ENCODE data around the gene AK1. TPM values are rescaled to one million over a fixed set of nuclear protein-coding genes. Genes with fewer than 3 reads are reported as not detected.

Gene AK1
- total and polyA plus RNA-seq, 12 donors: 51.9 to 242 (median 91.9) TPM

DNA sequence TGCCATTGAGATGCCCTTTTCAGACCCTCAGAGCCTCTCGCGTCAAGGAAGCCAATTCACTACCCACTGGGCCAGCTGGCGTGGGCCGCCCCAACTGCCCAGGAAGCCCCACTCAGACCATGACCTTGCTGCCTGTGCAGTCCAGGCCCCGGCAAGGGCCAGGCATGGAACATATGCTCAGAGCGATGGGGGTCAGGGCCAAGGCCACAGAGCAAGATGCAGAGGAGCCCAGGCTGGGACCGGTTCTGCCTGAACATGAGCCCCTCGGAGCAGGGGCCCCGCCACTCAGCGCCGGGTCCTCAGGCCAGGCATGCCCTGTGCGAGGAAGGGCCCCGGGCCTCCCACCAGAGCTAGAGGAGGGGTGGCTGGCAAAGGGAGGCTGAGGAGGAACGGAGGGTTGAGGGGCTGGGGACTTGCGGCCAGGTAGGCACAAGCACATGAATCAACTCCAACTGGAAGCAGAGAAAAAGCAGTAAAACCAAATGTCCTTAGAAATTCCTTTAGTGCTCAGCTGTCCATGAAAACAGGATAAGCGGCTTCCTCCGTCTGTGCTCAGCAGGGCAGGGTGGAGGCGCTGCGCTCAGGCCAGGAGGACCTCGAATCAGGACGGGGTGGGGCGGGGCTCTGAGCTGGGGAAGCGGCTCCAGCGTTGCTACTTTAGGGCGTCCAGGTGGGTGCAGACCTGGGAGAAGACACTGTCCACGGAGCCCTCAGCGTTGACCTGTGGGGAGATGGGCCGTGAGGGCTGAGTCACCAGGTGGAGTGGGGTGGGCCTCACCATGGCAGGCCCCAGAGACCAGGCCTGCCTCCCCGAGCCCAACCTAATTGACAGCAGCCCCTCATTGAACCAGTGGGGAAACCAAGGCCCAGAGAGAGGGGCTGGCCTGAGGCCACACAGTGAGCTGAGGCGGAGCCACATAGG is 9.9 kb downstream of the AK1 start:
- intact Hi-C loops (cut with DNase I): no loop called here
- no peaks in the 10 kb centered on the region for H3K27me3 ChIP-seq
- 77 to 84% (median 81%) methylated on average over 20 to 30 of the region's 30 CpGs for WGBS, 4 donors
- H3K4me3 ChIP-seq: no peak overlapping the region
- H3K36me3 ChIP-seq (replicated peaks in 1 of 2): peaks cover 0 to 25% of the 10 kb centered on the region in 2 donors
- H3K27ac ChIP-seq: peak overlapping the region in 1 of 5 donors; percentile 63
- peak in 1 of 7 donors; percentile 7 for DNase-seq
- H3K4me1 ChIP-seq (replicated peaks in 1 of 2): peaks cover 0 to 4% of the 10 kb centered on the region in 2 donors
- H3K9me3 ChIP-seq (replicated peaks in 1 of 3): no peaks in the 10 kb centered on the region
- TF ChIP-seq POLR2A (IDR thresholded peaks at IDR 0.05): no peak
- TF ChIP-seq, protein P1, sequence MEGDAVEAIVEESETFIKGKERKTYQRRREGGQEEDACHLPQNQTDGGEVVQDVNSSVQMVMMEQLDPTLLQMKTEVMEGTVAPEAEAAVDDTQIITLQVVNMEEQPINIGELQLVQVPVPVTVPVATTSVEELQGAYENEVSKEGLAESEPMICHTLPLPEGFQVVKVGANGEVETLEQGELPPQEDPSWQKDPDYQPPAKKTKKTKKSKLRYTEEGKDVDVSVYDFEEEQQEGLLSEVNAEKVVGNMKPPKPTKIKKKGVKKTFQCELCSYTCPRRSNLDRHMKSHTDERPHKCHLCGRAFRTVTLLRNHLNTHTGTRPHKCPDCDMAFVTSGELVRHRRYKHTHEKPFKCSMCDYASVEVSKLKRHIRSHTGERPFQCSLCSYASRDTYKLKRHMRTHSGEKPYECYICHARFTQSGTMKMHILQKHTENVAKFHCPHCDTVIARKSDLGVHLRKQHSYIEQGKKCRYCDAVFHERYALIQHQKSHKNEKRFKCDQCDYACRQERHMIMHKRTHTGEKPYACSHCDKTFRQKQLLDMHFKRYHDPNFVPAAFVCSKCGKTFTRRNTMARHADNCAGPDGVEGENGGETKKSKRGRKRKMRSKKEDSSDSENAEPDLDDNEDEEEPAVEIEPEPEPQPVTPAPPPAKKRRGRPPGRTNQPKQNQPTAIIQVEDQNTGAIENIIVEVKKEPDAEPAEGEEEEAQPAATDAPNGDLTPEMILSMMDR (IDR thresholded peaks at IDR 0.05): no peak

DNA sequence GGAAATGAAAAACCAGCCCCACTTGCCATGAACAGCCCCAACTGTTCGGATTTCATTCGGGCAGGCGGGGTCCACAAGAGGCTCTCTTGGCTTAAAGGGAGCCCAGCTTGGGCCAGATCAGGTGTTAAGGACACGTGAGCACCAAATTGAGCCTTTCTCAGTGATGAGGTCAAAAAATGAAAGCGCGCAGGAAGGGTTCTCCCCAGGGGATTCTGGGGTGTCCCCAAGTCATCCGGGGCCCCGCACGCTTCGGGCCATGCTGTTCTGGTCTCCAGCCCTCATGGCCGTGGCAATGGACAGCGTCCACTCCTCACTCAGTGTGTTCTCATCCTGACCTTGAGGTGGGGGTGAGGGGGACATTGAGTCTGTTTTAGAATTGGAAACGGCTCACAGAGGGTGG is 10.9 kb downstream of the AK1 start:
- intact Hi-C loops (cut with DNase I): no loop called here
- no peak overlapping the region for H3K4me3 ChIP-seq
- H3K4me1 ChIP-seq (replicated peaks in 1 of 2): peaks cover 0 to 15% of the 10 kb centered on the region in 2 donors
- peak in 2 of 7 donors; percentile 5 to 16 for DNase-seq
- no peaks in the 10 kb centered on the region for H3K9me3 ChIP-seq (replicated peaks in 1 of 3)
- WGBS, 4 donors: 93 to 95% (median 94%) methylated on average over 7 to 13 of the region's 13 CpGs
- H3K27me3 ChIP-seq: no peaks in the 10 kb centered on the region
- H3K36me3 ChIP-seq (replicated peaks in 1 of 2): peaks cover 0 to 17% of the 10 kb centered on the region in 2 donors
- H3K27ac ChIP-seq: no peak overlapping the region
- TF ChIP-seq, protein P1 (IDR thresholded peaks at IDR 0.05): no peak
- no peak for TF ChIP-seq POLR2A (IDR thresholded peaks at IDR 0.05)

- WGBS, 4 donors: 72 to 80% (median 77%) methylated on average over 19 of the region's 19 CpGs
- Histone ChIP-seq H3K4me1 (replicated peaks in 1 of 2) (peaks cover 0 to 18% of the 10 kb centered on the region in 2 donors), H3K27ac (no peak overlapping the region), H3K27me3 (no peaks in the 10 kb centered on the region), H3K4me3 (no peak overlapping the region), H3K36me3 (replicated peaks in 1 of 2) (peaks cover 0 to 10% of the 10 kb centered on the region in 2 donors), H3K9me3 (replicated peaks in 1 of 3) (no peaks in the 10 kb centered on the region)
- TF ChIP-seq POLR2A (IDR thresholded peaks at IDR 0.05): no peak
- TF ChIP-seq, protein P1 (IDR thresholded peaks at IDR 0.05): no peak
- DNase-seq: no peak
- intact Hi-C loops (cut with DNase I): no loop called here
Measured at GRCh38 chr9:127865645-127866464, 11.6 kb downstream of the AK1 start.

DNA sequence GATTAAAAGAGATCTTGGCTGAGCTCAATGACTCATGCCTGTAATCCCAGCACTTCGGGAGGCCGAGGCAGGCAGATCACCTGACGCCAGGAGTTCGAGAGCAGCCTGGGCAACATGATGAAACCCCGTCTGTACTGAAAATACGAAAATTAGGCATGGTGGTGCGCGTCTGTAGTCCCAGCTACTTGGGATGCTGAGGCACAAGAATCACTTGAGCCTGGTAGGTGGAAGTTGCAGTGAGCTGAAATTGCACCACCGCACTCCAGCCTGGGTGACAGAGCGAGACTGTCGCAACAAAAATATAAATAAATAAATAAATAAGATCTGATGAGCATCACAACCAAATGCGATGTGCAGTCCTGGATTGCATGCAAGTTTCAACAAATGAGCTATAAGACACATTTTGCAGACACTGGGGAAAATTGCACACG is 14.3 kb downstream of the AK1 start:
- no peak for DNase-seq
- peaks cover 0 to 31% of the 10 kb centered on the region in 2 donors for H3K4me1 ChIP-seq (replicated peaks in 1 of 2)

More for the DNA sequence above, 14.3 kb downstream of the AK1 start:
- 73 to 84% (median 79%) methylated on average over 13 of the region's 13 CpGs for WGBS, 4 donors
- no peaks in the 10 kb centered on the region for H3K27me3 ChIP-seq
- peaks cover 0 to 4% of the 10 kb centered on the region in 2 donors for H3K36me3 ChIP-seq (replicated peaks in 1 of 2)
- TF ChIP-seq, protein P1 (IDR thresholded peaks at IDR 0.05): no peak
- TF ChIP-seq POLR2A (IDR thresholded peaks at IDR 0.05): no peak
- H3K9me3 ChIP-seq (replicated peaks in 1 of 3): no peaks in the 10 kb centered on the region
- H3K27ac ChIP-seq: peak overlapping the region in 2 of 5 donors; percentile 22 to 83
- intact Hi-C loops (cut with DNase I): no loop called here
- H3K4me3 ChIP-seq: no peak overlapping the region

Measured in adrenal gland (tissue), 12 donors.